CD14-positive monocyte (primary cell): ENCODE results near the gene RNFT2. TPM values are rescaled to one million over a fixed set of nuclear protein-coding genes. Genes with fewer than 3 reads are reported as not detected.
"Not testable (repeated sequence)": the region's sequence is repeated elsewhere in the genome, so short reads cannot be mapped to it uniquely, and the experiment has no call there.

ENCODE experiments used
- DNase-seq, 3 donors: peaks; one replicate each; pipeline ENCODE4 v3.0.0-alpha.2; 2011 to 2022
- H2AFZ ChIP-seq: 2 replicates; pipeline ENCODE4 v1.6.0; 2012; ENCODE audit warnings: mild to moderate bottlenecking, low read depth, low read length, inconsistent platforms; ENCODE audit not compliant: insufficient read depth, poor library complexity, severe bottlenecking
- H3K27ac ChIP-seq, 2 donors: 1 replicate in 1 of 2; 2 replicates in 1 of 2; pipeline ENCODE4 v1.5.1; 2012 to 2013; ENCODE audit warnings: low read length in 2 of 2, control low read depth in 1 of 2, inconsistent platforms in 1 of 2, low read depth in 1 of 2, mild to moderate bottlenecking in 1 of 2
- H3K27me3 ChIP-seq, 2 donors: one replicate each; pipeline versions ENCODE4 v1.6.0 to v1.6.1; 2011 to 2013; ENCODE audit warnings: low read length in 2 of 2; ENCODE audit not compliant: control insufficient read depth in 2 of 2, insufficient read depth in 2 of 2
- H3K36me3 ChIP-seq, 2 donors: replicated peaks in 1 of 2; 1 replicate in 1 of 2; 2 replicates in 1 of 2; pipeline versions ENCODE4 v1.5.1 to v1.6.1; 2012 to 2013; ENCODE audit warnings: low read length in 2 of 2, control low read depth in 1 of 2, inconsistent platforms in 1 of 2, mild to moderate bottlenecking in 1 of 2; ENCODE audit not compliant: insufficient read depth in 2 of 2, control insufficient read depth in 1 of 2
- H3K4me1 ChIP-seq, 2 donors: 1 replicate in 1 of 2; 2 replicates in 1 of 2; pipeline versions ENCODE4 v1.5.1 to v1.6.1; 2012 to 2013; ENCODE audit warnings: low read length in 2 of 2, control low read depth in 1 of 2, inconsistent platforms in 1 of 2, mild to moderate bottlenecking in 1 of 2, moderate library complexity in 1 of 2; ENCODE audit not compliant: insufficient read depth in 2 of 2, control insufficient read depth in 1 of 2
- H3K4me2 ChIP-seq: replicated peaks from 2 replicates; pipeline ENCODE3; 2012; ENCODE audit warnings: low read length, moderate library complexity, mild to moderate bottlenecking; ENCODE audit not compliant: poor library complexity, severe bottlenecking; ENCODE audit errors: extremely low read depth
- H3K4me3 ChIP-seq, 3 experiments: fragments of 200-600 bp in 1 of 3; sonication (generic) in 1 of 3; replicated peaks in 1 of 3; 1 replicate in 2 of 3; 2 replicates in 1 of 3; pipeline ENCODE4 v1.5.1; 2011 to 2013; ENCODE audit warnings: low read length in 3 of 3, mild to moderate bottlenecking in 3 of 3, control low read depth in 2 of 3, low read depth in 2 of 3, inconsistent platforms in 1 of 3, moderate library complexity in 1 of 3
- H3K79me2 ChIP-seq: 2 replicates; pipeline ENCODE4 v1.6.0; 2012; ENCODE audit warnings: mild to moderate bottlenecking, control low read depth, inconsistent platforms, low read length, moderate library complexity; ENCODE audit not compliant: insufficient read depth
- H3K9ac ChIP-seq: 2 replicates; pipeline ENCODE4 v1.6.0; 2017; ENCODE audit warnings: low read length, mild to moderate bottlenecking; ENCODE audit not compliant: insufficient read depth, poor library complexity, severe bottlenecking
- H3K9me3 ChIP-seq, 2 donors: replicated peaks in 1 of 2; 1 replicate in 1 of 2; 2 replicates in 1 of 2; pipeline versions ENCODE4 v1.5.1 to v1.6.1; 2012 to 2013; ENCODE audit warnings: low read length in 2 of 2, control low read depth in 1 of 2; ENCODE audit not compliant: control insufficient read depth in 1 of 2, insufficient read depth in 1 of 2
- H4K20me1 ChIP-seq: 2 replicates; pipeline ENCODE4 v1.6.0; 2012; ENCODE audit warnings: mild to moderate bottlenecking, low read length, control low read depth, moderate library complexity; ENCODE audit not compliant: insufficient read depth
- H3K27ac Mint-ChIP-seq, 7 donors: one replicate each; pipeline ENCODE4 v1.8.0; 2020; ENCODE audit warnings: mild to moderate bottlenecking in 7 of 7, mixed read lengths in 7 of 7, moderate library complexity in 6 of 7, inconsistent platforms in 2 of 7
- H3K27me3 Mint-ChIP-seq, 3 donors: one replicate each; pipeline ENCODE4 v1.8.0; 2021 to 2022; ENCODE audit warnings: low read depth in 3 of 3, mild to moderate bottlenecking in 3 of 3, mixed read lengths in 3 of 3, moderate library complexity in 3 of 3, inconsistent platforms in 1 of 3
- H3K36me3 Mint-ChIP-seq, 2 donors: one replicate each; pipeline ENCODE4 v1.8.0; 2020; ENCODE audit warnings: mixed read lengths in 2 of 2, inconsistent platforms in 1 of 2, mild to moderate bottlenecking in 1 of 2
- H3K4me1 Mint-ChIP-seq: one replicate; pipeline ENCODE4 v1.8.0; 2020; ENCODE audit warnings: mild to moderate bottlenecking, mixed read lengths
- H3K4me3 Mint-ChIP-seq, 2 donors: one replicate each; pipeline ENCODE4 v1.8.0; 2020; ENCODE audit warnings: mild to moderate bottlenecking in 2 of 2, mixed read lengths in 2 of 2, moderate library complexity in 1 of 2
- H3K9me3 Mint-ChIP-seq, 7 donors: one replicate each; pipeline ENCODE4 v1.8.0; 2020 to 2022; ENCODE audit warnings: mixed read lengths in 7 of 7, mild to moderate bottlenecking in 6 of 7, moderate library complexity in 6 of 7, inconsistent platforms in 2 of 7
- WGBS: methylation state at CpG from one replicate; pipeline ENCODE4 v1.1.5; 2013; ENCODE audit warnings: missing lambda C conversion rate; ENCODE audit not compliant: insufficient coverage; 5-methylcytosine and 5-hydroxymethylcytosine counted together
- intact Hi-C, 2 donors: fragments of 100-400 bp; cut with micrococcal nuclease; formaldehyde crosslinking; loops; one replicate each; pipeline versions ENCODE4 v1.15.0 to v1.15.1; 2023
- polyA plus RNA-seq, 3 donors: library from polyadenylated mRNA; depleted of rRNA in 1 of 3; unstranded in 2 of 3; stranded (reverse) in 1 of 3; fragments of 300-500 nt in 2 of 3; fragments of >200 nt in 1 of 3; fragmentation: Illumina TruSeq in 2 of 3; gene quantifications; 1 replicate in 2 of 3; 2 replicates in 1 of 3; pipeline ENCODE4 v1.2.3, GENCODE V29; 2012 to 2021
- TF ChIP-seq, protein P1 (sequence below): fragments of 200-600 bp; IDR thresholded peaks from one replicate; pipeline ENCODE4 v1.8.0; 2022; ENCODE audit warnings: antibody characterized with exemption, mild to moderate bottlenecking

Gene RNFT2
- polyA plus RNA-seq, 3 donors, result 0.05 TPM; not detected in 2

DNA sequence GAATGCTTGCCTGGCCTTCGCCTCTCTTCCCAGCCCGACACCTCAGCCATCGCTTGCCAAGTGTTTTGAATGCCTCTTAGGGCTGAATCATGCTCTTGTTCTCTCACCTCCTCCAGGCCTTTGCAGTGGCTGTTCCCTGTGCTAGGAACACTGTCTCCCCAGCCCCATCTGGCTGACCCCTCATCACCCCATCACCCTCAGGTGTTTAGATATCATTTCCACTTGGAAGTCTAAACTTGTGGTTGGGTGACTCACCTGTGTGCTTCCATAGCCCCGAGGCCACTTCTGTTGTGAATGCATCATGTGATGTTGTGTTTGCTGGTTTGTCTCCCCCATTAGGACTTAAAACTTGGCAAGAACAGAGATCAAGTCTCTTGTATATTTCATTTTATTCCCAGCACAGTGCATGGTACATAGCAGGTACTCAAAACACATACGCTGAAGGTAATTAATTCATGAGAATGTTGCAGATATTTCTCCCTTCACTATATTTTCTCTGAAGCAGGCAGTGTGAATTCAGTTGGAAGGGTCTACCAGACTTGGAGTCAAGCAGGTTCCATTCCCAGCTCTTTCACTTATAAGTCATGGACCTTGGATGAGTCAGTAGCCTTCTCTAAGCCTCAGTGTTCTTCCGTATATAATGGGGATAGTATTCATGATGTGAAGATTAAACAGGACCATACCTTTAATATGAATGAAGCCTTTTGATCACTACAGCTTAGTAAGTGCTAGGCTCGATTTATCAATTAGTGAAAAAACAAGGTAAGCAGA, 75.3 kb downstream of the RNFT2 start:
- H3K36me3 ChIP-seq, result no peaks in the 10 kb centered on the region
- H3K9me3 ChIP-seq, result no peaks in the 10 kb centered on the region
- 90% methylated on average over 3 of the region's 7 CpGs for WGBS
- H3K4me1 ChIP-seq, result peaks cover 4 to 5% of the 10 kb centered on the region in 2 donors
- H4K20me1 ChIP-seq, result no peaks in the 10 kb centered on the region
- no peaks in the 10 kb centered on the region for H3K27me3 ChIP-seq
- TF ChIP-seq, protein P1, sequence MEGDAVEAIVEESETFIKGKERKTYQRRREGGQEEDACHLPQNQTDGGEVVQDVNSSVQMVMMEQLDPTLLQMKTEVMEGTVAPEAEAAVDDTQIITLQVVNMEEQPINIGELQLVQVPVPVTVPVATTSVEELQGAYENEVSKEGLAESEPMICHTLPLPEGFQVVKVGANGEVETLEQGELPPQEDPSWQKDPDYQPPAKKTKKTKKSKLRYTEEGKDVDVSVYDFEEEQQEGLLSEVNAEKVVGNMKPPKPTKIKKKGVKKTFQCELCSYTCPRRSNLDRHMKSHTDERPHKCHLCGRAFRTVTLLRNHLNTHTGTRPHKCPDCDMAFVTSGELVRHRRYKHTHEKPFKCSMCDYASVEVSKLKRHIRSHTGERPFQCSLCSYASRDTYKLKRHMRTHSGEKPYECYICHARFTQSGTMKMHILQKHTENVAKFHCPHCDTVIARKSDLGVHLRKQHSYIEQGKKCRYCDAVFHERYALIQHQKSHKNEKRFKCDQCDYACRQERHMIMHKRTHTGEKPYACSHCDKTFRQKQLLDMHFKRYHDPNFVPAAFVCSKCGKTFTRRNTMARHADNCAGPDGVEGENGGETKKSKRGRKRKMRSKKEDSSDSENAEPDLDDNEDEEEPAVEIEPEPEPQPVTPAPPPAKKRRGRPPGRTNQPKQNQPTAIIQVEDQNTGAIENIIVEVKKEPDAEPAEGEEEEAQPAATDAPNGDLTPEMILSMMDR, result no peak
- H3K27me3 Mint-ChIP-seq, result peaks cover 2 to 8% (median 6%) of the 10 kb centered on the region in 3 donors
- no peak overlapping the region for H3K9ac ChIP-seq
- H2AFZ ChIP-seq, result no peak overlapping the region
- H3K36me3 Mint-ChIP-seq, result no peaks in the 10 kb centered on the region
- H3K27ac Mint-ChIP-seq, result peak overlapping the region in 1 of 7 donors; percentile 58
- DNase-seq, result no peak
- H3K4me3 Mint-ChIP-seq, result no peak overlapping the region
- no peaks in the 10 kb centered on the region for H3K79me2 ChIP-seq
- H3K9me3 Mint-ChIP-seq, result no peaks in the 10 kb centered on the region
- H3K4me1 Mint-ChIP-seq, result peaks cover 7% of the 10 kb centered on the region
- H3K4me3 ChIP-seq, result no peak overlapping the region
- intact Hi-C loops, result no loop called here
- no peak overlapping the region for H3K4me2 ChIP-seq
- H3K27ac ChIP-seq, result no peak overlapping the region

DNA sequence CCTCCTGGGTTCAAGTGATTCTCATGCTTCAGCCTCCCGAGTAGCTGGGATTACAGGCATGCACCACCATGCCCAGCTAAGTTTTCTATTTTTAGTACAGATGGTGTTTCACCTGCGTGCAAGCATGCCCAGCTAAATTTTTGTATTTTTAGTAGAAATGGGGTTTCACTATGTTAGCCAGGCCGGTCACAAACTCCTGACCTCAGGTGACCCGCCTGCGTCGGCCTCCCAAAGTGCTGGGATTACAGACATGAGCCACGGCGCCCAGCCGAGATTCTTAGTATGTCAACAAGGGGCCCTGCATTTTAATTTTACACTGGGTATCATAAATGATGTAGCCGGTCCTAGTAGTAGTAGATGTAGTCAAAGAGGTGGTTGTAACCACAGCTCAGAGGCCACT, 76.7 kb downstream of the RNFT2 start:
- 97% methylated on average over 5 of the region's 10 CpGs for WGBS
- not testable (repeated sequence) for H3K4me3 ChIP-seq, H3K27me3 ChIP-seq, H3K9me3 ChIP-seq, H3K79me2 ChIP-seq, H3K4me3 Mint-ChIP-seq, DNase-seq, H3K4me2 ChIP-seq, H2AFZ ChIP-seq, H3K36me3 ChIP-seq, H3K27ac ChIP-seq, H3K9ac ChIP-seq, H3K36me3 Mint-ChIP-seq, H4K20me1 ChIP-seq, H3K9me3 Mint-ChIP-seq, H3K27me3 Mint-ChIP-seq
- peaks cover 10 to 12% of the 10 kb centered on the region in 2 donors for H3K4me1 ChIP-seq
- peaks cover 15% of the 10 kb centered on the region for H3K4me1 Mint-ChIP-seq
- intact Hi-C loops, result loop anchor here in 1 of 2 donors (5.0 kb wide), 1 partner anchor 77 kb away; the partner anchor contains the start of genes RNFT2 and SPRING1
- peak overlapping the region in 1 of 7 donors; percentile 41 for H3K27ac Mint-ChIP-seq
